Suppressor macrophage (primary cell): ENCODE measurements around the gene ZSWIM8.
A peak's percentile ranks its signal among the peaks of the same experiment; 100 is the strongest.
"Not testable (repeated sequence)": the region's sequence is repeated elsewhere in the genome, so short reads cannot be mapped to it uniquely, and the experiment has no call there.

Source experiments
- DNase-seq, 4 experiments: peaks; one replicate each; pipeline ENCODE4 v3.0.0-alpha.2; 2020 to 2022

The ZSWIM8 gene

GRCh38 chr10:73816917-73817729, 31.7 kb downstream of the ZSWIM8 start:
- no peak for DNase-seq

- no peak for DNase-seq
These were observed 32.4 kb downstream of the ZSWIM8 start for GRCh38 chr10:73817826-73818225.

GRCh38 chr10:73818402-73818801, 33.0 kb downstream of the ZSWIM8 start:
- peak in 1 of 4 experiments; percentile 13 for DNase-seq

GRCh38 chr10:73819081-73819480, 33.7 kb downstream of the ZSWIM8 start:
- peak; percentile 50 to 66 (median 61) for DNase-seq

- DNase-seq = peak in 2 of 4 experiments; percentile 19 to 25
These were observed 34.2 kb downstream of the ZSWIM8 start for GRCh38 chr10:73819513-73820093.

GRCh38 chr10:73823391-73823790, 38.0 kb downstream of the ZSWIM8 start:
- DNase-seq = no peak

- DNase-seq = no peak
These were observed 38.8 kb downstream of the ZSWIM8 start for GRCh38 chr10:73824146-73824725.

GRCh38 chr10:73827346-73828089, 42.1 kb downstream of the ZSWIM8 start:
- no peak for DNase-seq

- DNase-seq = no peak
These were observed 42.8 kb downstream of the ZSWIM8 start for GRCh38 chr10:73828161-73828560.

GRCh38 chr10:73829090-73829489, 43.7 kb downstream of the ZSWIM8 start:
- not testable (repeated sequence) for DNase-seq

GRCh38 chr10:73836427-73836980, 51.1 kb downstream of the ZSWIM8 start:
- no peak for DNase-seq

GRCh38 chr10:73837072-73837471, 51.7 kb downstream of the ZSWIM8 start:
- no peak for DNase-seq

GRCh38 chr10:73838008-73838567, 52.7 kb downstream of the ZSWIM8 start:
- DNase-seq = no peak

GRCh38 chr10:73838827-73839226, 53.4 kb downstream of the ZSWIM8 start:
- DNase-seq = no peak

- no peak for DNase-seq
These were observed 54.0 kb downstream of the ZSWIM8 start for GRCh38 chr10:73839276-73839966.

- no peak for DNase-seq
These were observed 54.6 kb downstream of the ZSWIM8 start for GRCh38 chr10:73840056-73840402.

GRCh38 chr10:73840403-73841060, 55.1 kb downstream of the ZSWIM8 start:
- DNase-seq = no peak

GRCh38 chr10:73841061-73841421, 55.6 kb downstream of the ZSWIM8 start:
- no peak for DNase-seq

- DNase-seq = no peak
These were observed 56.3 kb downstream of the ZSWIM8 start for GRCh38 chr10:73841526-73842285.

GRCh38 chr10:73842349-73842748, 56.9 kb downstream of the ZSWIM8 start:
- no peak for DNase-seq

GRCh38 chr10:73843261-73843660, 57.9 kb downstream of the ZSWIM8 start:
- peak; percentile 59 to 81 (median 68) for DNase-seq
